ENCODE results near the gene HINT3.

DNA sequence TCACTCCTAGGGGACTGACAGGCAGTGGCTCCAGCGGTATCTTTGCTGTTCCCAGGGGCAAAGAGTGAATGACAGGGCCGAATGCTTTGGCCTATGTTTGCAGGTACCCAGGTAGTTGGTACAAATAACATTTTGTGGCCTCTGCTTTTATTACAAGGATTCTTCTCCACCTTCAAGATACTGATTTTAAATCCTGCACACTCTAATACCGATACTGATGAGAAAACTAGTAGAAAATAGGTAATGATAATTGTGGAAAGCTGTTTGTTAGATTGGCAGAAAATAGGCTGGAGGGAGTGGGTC is 772 bp downstream of the HINT3 start:
- TF ChIP-seq CTCF (IDR thresholded peaks at IDR 0.05; ENCODE audit: insufficient read depth, low read length) (no peak), REST (IDR thresholded peaks at IDR 0.05; ENCODE audit: insufficient replicate concordance, low read depth) (no peak), POLR2AphosphoS5 (IDR thresholded peaks at IDR 0.05; ENCODE audit: low read depth) (no peak), GABPA (IDR thresholded peaks at IDR 0.05; ENCODE audit: low read depth) (no peak)
